Neural cell (in vitro differentiated cells): ENCODE data around the gene CPXM1. TPM values are rescaled to one million over a fixed set of nuclear protein-coding genes. Genes with fewer than 3 reads are reported as not detected.

Source experiments
- H2AFZ ChIP-seq: fragments of 200-600, 300-800 bp; sonication (generic), shearing (Covaris generic); 2 replicates; pipeline ENCODE4 v1.6.0; 2014; ENCODE audit warnings: low read depth, mild to moderate bottlenecking, antibody characterized with exemption, low read length, moderate library complexity
- H3F3A ChIP-seq: fragments of 200-600 bp; shearing (Covaris generic); 2 replicates; pipeline ENCODE4 v1.6.1; 2016; ENCODE audit warnings: mild to moderate bottlenecking, moderate library complexity, mixed read lengths, antibody characterized with exemption, low read length; ENCODE audit not compliant: insufficient read depth, poor library complexity, severe bottlenecking
- H3K27ac ChIP-seq: fragments of 200-600, 300-800 bp; sonication (generic), shearing (Covaris generic); 2 replicates; pipeline ENCODE4 v1.5.1; 2014; ENCODE audit warnings: mild to moderate bottlenecking, low read length, moderate library complexity
- H3K27me3 ChIP-seq: fragments of 300-800, 200-600 bp; sonication (generic), shearing (Covaris generic); 2 replicates; pipeline ENCODE4 v1.6.0; 2014; ENCODE audit warnings: mild to moderate bottlenecking, low read depth, low read length, moderate library complexity; ENCODE audit not compliant: insufficient read depth
- H3K36me3 ChIP-seq: fragments of 300-800, 200-600 bp; sonication (generic), shearing (Covaris generic); 2 replicates; pipeline ENCODE4 v1.5.1; 2014; ENCODE audit warnings: mild to moderate bottlenecking, antibody characterized with exemption, low read length, moderate library complexity; ENCODE audit not compliant: insufficient read depth
- H3K4me2 ChIP-seq: fragments of 300-800, 200-600 bp; sonication (generic), shearing (Covaris generic); 2 replicates; pipeline ENCODE4 v1.6.0; 2014; ENCODE audit warnings: mild to moderate bottlenecking, low read length
- H3K4me3 ChIP-seq: fragments of 300-800, 200-600 bp; sonication (generic), shearing (Covaris generic); 2 replicates; pipeline ENCODE4 v1.5.1; 2014; ENCODE audit warnings: mild to moderate bottlenecking, low read length, moderate library complexity
- H3K79me2 ChIP-seq: fragments of 200-600 bp; shearing (Covaris generic); replicated peaks from 2 replicates; pipeline ENCODE4 v1.6.0; 2014; ENCODE audit warnings: mild to moderate bottlenecking, low read length, moderate library complexity; ENCODE audit not compliant: insufficient read depth
- H3K9ac ChIP-seq: fragments of 300-800, 200-600 bp; sonication (generic), shearing (Covaris generic); 2 replicates; pipeline ENCODE4 v1.6.1; 2016; ENCODE audit warnings: mild to moderate bottlenecking, low read length, mixed read lengths
- H3K9me2 ChIP-seq: fragments of 200-600 bp; shearing (Covaris generic); 2 replicates; pipeline ENCODE4 v1.6.1; 2016; ENCODE audit warnings: mild to moderate bottlenecking, low read length, mixed read lengths; ENCODE audit not compliant: insufficient read depth
- H3K9me3 ChIP-seq: fragments of 200-600, 300-800 bp; sonication (generic), shearing (Covaris generic); 2 replicates; pipeline ENCODE4 v1.6.1; 2016; ENCODE audit warnings: mild to moderate bottlenecking, mixed run types, low read length, moderate library complexity, mixed read lengths
- H4K20me1 ChIP-seq: fragments of 200-600 bp; shearing (Covaris generic); 2 replicates; pipeline ENCODE4 v1.6.1; 2016; ENCODE audit warnings: mild to moderate bottlenecking, mixed run types; ENCODE audit not compliant: insufficient read depth
- EP300 ChIP-seq: fragments of 450-650 bp; conservative IDR thresholded peaks from 2 replicates; pipeline ENCODE4 v1.6.1; 2014; ENCODE audit warnings: antibody characterized with exemption, mild to moderate bottlenecking, moderate library complexity; ENCODE audit not compliant: poor library complexity, severe bottlenecking
- EZH2 ChIP-seq: fragments of 200-600, 300-800 bp; shearing (Covaris generic), sonication (generic); IDR thresholded peaks from 2 replicates; pipeline ENCODE4 v1.6.1; 2014; ENCODE audit warnings: antibody characterized with exemption, low read length, borderline replicate concordance, mild to moderate bottlenecking; ENCODE audit not compliant: insufficient read depth, poor library complexity, severe bottlenecking
- MXI1 ChIP-seq: fragments of 450-650 bp; conservative IDR thresholded peaks from 2 replicates; pipeline ENCODE4 v1.6.1; 2014; ENCODE audit warnings: antibody characterized with exemption, mild to moderate bottlenecking; ENCODE audit not compliant: poor library complexity, severe bottlenecking
- POLR2AphosphoS5 ChIP-seq: IDR thresholded peaks from 2 replicates; pipeline ENCODE4 v1.6.1; 2012
- RAD21 ChIP-seq: fragments of 450-650 bp; conservative IDR thresholded peaks from 2 replicates; pipeline ENCODE4 v1.6.1; 2014; ENCODE audit warnings: antibody characterized with exemption, mild to moderate bottlenecking, moderate library complexity
- SMC3 ChIP-seq: fragments of 450-650 bp; conservative IDR thresholded peaks from 2 replicates; pipeline ENCODE4 v1.6.1; 2014; ENCODE audit warnings: antibody characterized with exemption, mild to moderate bottlenecking, moderate library complexity; ENCODE audit not compliant: poor library complexity
- TAF1 ChIP-seq: IDR thresholded peaks from 2 replicates; pipeline ENCODE4 v1.6.1; 2012; ENCODE audit warnings: low read depth
- polyA plus RNA-seq: library from polyadenylated mRNA; depleted of rRNA; stranded (reverse); fragments of >200 nt; gene quantifications from 2 replicates; pipeline ENCODE4 v1.2.3, GENCODE V29; 2014
- TF ChIP-seq, protein P1 (sequence below): fragments of 450-650 bp; IDR thresholded peaks from 2 replicates; pipeline ENCODE4 v1.5.1; 2014; ENCODE audit warnings: antibody characterized with exemption, mild to moderate bottlenecking, moderate library complexity; ENCODE audit not compliant: poor library complexity, severe bottlenecking
- TF ChIP-seq, protein P2 (sequence below): IDR thresholded peaks from 2 replicates; pipeline ENCODE4 v1.6.1; 2012; ENCODE audit warnings: borderline replicate concordance

CPXM1 gene
- polyA plus RNA-seq, 1 donor from 2014 or later: 44.0 TPM

DNA sequence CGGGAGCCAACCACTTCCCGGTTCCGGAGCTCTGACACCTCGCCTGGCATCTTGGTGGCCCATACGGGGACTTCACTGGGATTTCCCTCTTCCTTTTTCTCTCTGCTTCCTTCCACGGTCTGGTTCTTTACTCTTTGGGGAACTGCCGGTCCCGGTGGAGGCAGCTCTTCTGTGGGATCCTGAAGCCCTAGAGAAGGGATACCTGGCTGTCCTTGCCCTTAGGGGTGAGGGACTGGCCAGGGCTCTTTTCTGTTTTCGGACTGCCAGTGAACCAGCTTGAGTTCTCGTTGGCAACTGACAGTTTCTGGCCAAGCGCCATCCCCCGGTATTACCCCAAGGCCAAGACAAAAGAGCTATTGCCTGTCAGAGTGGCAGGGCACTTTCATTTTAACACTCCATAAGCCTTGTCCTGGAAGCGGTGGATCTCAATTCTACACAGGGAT lies 880 bp upstream of the CPXM1 start:
- TF ChIP-seq MXI1 (no peak), TAF1 (no peak), POLR2AphosphoS5 (no peak), SMC3 (no peak), EZH2 (no peak)
- TF ChIP-seq, protein P1, sequence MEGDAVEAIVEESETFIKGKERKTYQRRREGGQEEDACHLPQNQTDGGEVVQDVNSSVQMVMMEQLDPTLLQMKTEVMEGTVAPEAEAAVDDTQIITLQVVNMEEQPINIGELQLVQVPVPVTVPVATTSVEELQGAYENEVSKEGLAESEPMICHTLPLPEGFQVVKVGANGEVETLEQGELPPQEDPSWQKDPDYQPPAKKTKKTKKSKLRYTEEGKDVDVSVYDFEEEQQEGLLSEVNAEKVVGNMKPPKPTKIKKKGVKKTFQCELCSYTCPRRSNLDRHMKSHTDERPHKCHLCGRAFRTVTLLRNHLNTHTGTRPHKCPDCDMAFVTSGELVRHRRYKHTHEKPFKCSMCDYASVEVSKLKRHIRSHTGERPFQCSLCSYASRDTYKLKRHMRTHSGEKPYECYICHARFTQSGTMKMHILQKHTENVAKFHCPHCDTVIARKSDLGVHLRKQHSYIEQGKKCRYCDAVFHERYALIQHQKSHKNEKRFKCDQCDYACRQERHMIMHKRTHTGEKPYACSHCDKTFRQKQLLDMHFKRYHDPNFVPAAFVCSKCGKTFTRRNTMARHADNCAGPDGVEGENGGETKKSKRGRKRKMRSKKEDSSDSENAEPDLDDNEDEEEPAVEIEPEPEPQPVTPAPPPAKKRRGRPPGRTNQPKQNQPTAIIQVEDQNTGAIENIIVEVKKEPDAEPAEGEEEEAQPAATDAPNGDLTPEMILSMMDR: no peak
- Histone ChIP-seq H3K9me2 (no peaks in the 10 kb centered on the region), H3K9ac (no peak overlapping the region), H4K20me1 (no peaks in the 10 kb centered on the region), H3F3A (no peaks in the 10 kb centered on the region), H3K4me2 (no peak overlapping the region), H3K27ac (no peak overlapping the region), H3K27me3 (peaks cover 65% of the 10 kb centered on the region), H3K9me3 (no peaks in the 10 kb centered on the region), H3K4me3 (peak overlapping the region; percentile 75), H3K36me3 (no peaks in the 10 kb centered on the region), H2AFZ (no peak overlapping the region), H3K79me2 (no peaks in the 10 kb centered on the region)

DNA sequence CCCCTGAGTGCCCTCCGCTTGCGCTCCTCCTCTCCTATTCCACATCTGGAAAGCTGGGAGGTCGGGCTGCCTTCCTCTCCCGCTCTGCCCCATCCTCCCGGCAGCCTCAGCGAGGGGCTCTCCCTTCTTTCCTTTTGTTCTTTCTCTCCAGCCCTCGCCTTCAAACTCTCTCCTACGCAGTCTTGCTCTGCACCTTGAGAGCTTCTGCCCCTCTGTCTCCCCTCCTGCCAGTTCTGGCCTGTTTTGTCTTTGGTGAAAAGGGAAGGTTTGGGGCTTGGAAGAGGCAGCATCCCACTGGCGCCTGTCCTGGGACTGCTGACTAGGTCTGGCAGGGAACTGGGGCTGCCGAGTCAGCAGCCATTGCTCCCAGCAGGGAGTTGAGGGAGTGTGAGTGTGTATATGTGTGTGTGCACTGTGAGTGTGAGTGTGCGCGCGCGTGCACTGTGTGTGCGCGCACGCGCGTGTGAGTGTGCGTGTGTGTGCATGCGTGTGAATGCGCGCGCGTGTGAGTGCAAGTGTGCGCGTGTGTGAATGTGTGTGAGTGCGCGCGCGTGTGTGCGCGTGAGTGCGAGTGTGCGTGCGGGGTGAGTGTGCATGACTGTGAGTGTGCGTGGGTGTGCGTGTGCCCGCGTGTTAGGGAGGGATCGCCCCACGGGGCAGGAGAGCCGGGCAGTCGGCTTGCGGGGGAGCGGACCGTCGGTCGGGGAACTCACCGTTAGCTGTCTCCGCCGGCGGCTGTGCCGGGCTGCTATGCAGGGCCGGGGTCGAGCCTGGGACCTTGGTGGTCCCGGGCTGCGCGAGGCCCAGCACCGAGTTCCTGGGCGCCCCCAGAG lies 523 bp downstream of the CPXM1 start:
- H4K20me1 ChIP-seq: no peaks in the 10 kb centered on the region
- H3K9me3 ChIP-seq: no peaks in the 10 kb centered on the region
- no peaks in the 10 kb centered on the region for H3K36me3 ChIP-seq
- H3K79me2 ChIP-seq: no peaks in the 10 kb centered on the region
- H3K4me3 ChIP-seq: peak overlapping the region; percentile 75
- H3F3A ChIP-seq: no peaks in the 10 kb centered on the region
- H3K4me2 ChIP-seq: peak overlapping the region; percentile 25
- TF ChIP-seq, protein P1: no peak
- TF ChIP-seq TAF1 (no peak), RAD21 (no peak), SMC3 (no peak), MXI1 (peak; percentile 37), POLR2AphosphoS5 (peak; percentile 82), EP300 (peak; percentile 10), EZH2 (no peak)
- TF ChIP-seq, protein P2, sequence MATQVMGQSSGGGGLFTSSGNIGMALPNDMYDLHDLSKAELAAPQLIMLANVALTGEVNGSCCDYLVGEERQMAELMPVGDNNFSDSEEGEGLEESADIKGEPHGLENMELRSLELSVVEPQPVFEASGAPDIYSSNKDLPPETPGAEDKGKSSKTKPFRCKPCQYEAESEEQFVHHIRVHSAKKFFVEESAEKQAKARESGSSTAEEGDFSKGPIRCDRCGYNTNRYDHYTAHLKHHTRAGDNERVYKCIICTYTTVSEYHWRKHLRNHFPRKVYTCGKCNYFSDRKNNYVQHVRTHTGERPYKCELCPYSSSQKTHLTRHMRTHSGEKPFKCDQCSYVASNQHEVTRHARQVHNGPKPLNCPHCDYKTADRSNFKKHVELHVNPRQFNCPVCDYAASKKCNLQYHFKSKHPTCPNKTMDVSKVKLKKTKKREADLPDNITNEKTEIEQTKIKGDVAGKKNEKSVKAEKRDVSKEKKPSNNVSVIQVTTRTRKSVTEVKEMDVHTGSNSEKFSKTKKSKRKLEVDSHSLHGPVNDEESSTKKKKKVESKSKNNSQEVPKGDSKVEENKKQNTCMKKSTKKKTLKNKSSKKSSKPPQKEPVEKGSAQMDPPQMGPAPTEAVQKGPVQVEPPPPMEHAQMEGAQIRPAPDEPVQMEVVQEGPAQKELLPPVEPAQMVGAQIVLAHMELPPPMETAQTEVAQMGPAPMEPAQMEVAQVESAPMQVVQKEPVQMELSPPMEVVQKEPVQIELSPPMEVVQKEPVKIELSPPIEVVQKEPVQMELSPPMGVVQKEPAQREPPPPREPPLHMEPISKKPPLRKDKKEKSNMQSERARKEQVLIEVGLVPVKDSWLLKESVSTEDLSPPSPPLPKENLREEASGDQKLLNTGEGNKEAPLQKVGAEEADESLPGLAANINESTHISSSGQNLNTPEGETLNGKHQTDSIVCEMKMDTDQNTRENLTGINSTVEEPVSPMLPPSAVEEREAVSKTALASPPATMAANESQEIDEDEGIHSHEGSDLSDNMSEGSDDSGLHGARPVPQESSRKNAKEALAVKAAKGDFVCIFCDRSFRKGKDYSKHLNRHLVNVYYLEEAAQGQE: peak; percentile 87
- peak overlapping the region; percentile 29 for H3K27ac ChIP-seq
- no peaks in the 10 kb centered on the region for H3K9me2 ChIP-seq
- H2AFZ ChIP-seq: peak overlapping the region; percentile 46
- H3K9ac ChIP-seq: peak overlapping the region; percentile 63
- H3K27me3 ChIP-seq: peaks cover 51% of the 10 kb centered on the region
